Natural killer cell treated with Interleukin-12 subunit alpha and Interleukin-12 subunit beta and Interleukin-15 and Interleukin-18, amount 100 ng/mL, for 72 hours (primary cell): ENCODE data around the gene ACRBP. TPM values are rescaled to one million over a fixed set of nuclear protein-coding genes. Genes with fewer than 3 reads are reported as not detected.

Experiments used
- ATAC-seq, 2 donors: fragments of 150-1000 bp; cut with Tn5 transposase in 1 of 2; sonication (Bioruptor Pico), chemical (Tn5 transposase) in 1 of 2; 2 replicates each; pipeline ENCODE4 v1.10.0; 2021
- DNase-seq: peaks from one replicate; pipeline ENCODE4 v3.0.0; 2022; ENCODE audit warnings: low spot score
- H3K27ac Mint-ChIP-seq, 2 donors: 1 replicate in 1 of 2; 2 replicates in 1 of 2; pipeline ENCODE4 v1.8.0; 2022; ENCODE audit warnings: mixed read lengths in 2 of 2, mild to moderate bottlenecking in 1 of 2, moderate library complexity in 1 of 2
- H3K27me3 Mint-ChIP-seq, 2 donors: 1 replicate in 1 of 2; 2 replicates in 1 of 2; pipeline ENCODE4 v1.8.0; 2022; ENCODE audit warnings: mixed read lengths in 2 of 2
- H3K36me3 Mint-ChIP-seq: one replicate; pipeline ENCODE4 v1.8.0; 2022; ENCODE audit warnings: mixed read lengths
- H3K4me1 Mint-ChIP-seq, 2 donors: 1 replicate in 1 of 2; 2 replicates in 1 of 2; pipeline ENCODE4 v1.8.0; 2022; ENCODE audit warnings: low read depth in 2 of 2, mixed read lengths in 2 of 2, mild to moderate bottlenecking in 1 of 2
- H3K4me3 Mint-ChIP-seq: one replicate; pipeline ENCODE4 v1.8.0; 2022; ENCODE audit warnings: mixed read lengths
- H3K9me3 Mint-ChIP-seq: 2 replicates; pipeline ENCODE4 v1.8.0; 2022; ENCODE audit warnings: mixed read lengths
- total RNA-seq, 2 donors: library from RNA; stranded (reverse); gene quantifications; one replicate each; pipeline ENCODE4 v1.2.3, GENCODE V29; 2022

Gene ACRBP
- total RNA-seq, 2 donors from 2014 or later = 0.98 to 2.1 TPM

GRCh38 chr12:6640497-6640896 lies 6.7 kb downstream of the ACRBP start:
- no peak for ATAC-seq
- peaks cover 6% of the 10 kb centered on the region for H3K36me3 Mint-ChIP-seq
- no peaks in the 10 kb centered on the region for H3K27me3 Mint-ChIP-seq
- H3K27ac Mint-ChIP-seq = no peak overlapping the region
- DNase-seq = no peak
- no peak overlapping the region for H3K4me3 Mint-ChIP-seq
- H3K9me3 Mint-ChIP-seq = no peaks in the 10 kb centered on the region
- H3K4me1 Mint-ChIP-seq = peaks cover 12 to 16% of the 10 kb centered on the region in 2 donors

GRCh38 chr12:6639151-6639801 lies 8.0 kb downstream of the ACRBP start:
- Mint-ChIP-seq H3K27me3 (no peaks in the 10 kb centered on the region), H3K27ac (no peak overlapping the region), H3K9me3 (no peaks in the 10 kb centered on the region), H3K36me3 (peaks cover 1% of the 10 kb centered on the region), H3K4me1 (peaks cover 15 to 20% of the 10 kb centered on the region in 2 donors), H3K4me3 (no peak overlapping the region)
- DNase-seq (no peak), ATAC-seq (no peak)

GRCh38 chr12:6638305-6638704 lies 8.9 kb downstream of the ACRBP start:
- H3K4me3 Mint-ChIP-seq = no peak overlapping the region
- no peaks in the 10 kb centered on the region for H3K27me3 Mint-ChIP-seq
- no peaks in the 10 kb centered on the region for H3K36me3 Mint-ChIP-seq
- H3K9me3 Mint-ChIP-seq = no peaks in the 10 kb centered on the region
- no peak for DNase-seq
- no peak for ATAC-seq
- H3K4me1 Mint-ChIP-seq = peaks cover 18 to 20% of the 10 kb centered on the region in 2 donors
- H3K27ac Mint-ChIP-seq = no peak overlapping the region

GRCh38 chr12:6635856-6636531 lies 11.2 kb downstream of the ACRBP start, which contains the start of gene LPAR5:
Gene LPAR5, minus strand, starts transcription at chr12:6635959. Its CDS starts 14,711 bp downstream, at chr12:6621248.
- DNase-seq = no peak
- peak within 1 kb of the TSS; percentile 65 for H3K4me3 Mint-ChIP-seq
- H3K27me3 Mint-ChIP-seq = no peaks in the 10 kb centered on the region
- peaks cover 39 to 41% of the 10 kb centered on the region in 2 donors for H3K4me1 Mint-ChIP-seq
- H3K9me3 Mint-ChIP-seq = no peaks in the 10 kb centered on the region
- H3K27ac Mint-ChIP-seq = peak within 1 kb of the TSS; percentile 71 to 87
- peak; percentile 58 to 72 for ATAC-seq
- no peaks in the 10 kb centered on the region for H3K36me3 Mint-ChIP-seq

- H3K27me3 Mint-ChIP-seq = no peaks in the 10 kb centered on the region
- ATAC-seq (peak; percentile 64 to 72), DNase-seq (peak; percentile 76)
- peak overlapping the region; percentile 71 to 87 for H3K27ac Mint-ChIP-seq
- H3K9me3 Mint-ChIP-seq = no peaks in the 10 kb centered on the region
- H3K4me3 Mint-ChIP-seq = peak overlapping the region; percentile 65
- no peaks in the 10 kb centered on the region for H3K36me3 Mint-ChIP-seq
- H3K4me1 Mint-ChIP-seq = peaks cover 44 to 45% of the 10 kb centered on the region in 2 donors
Measured at GRCh38 chr12:6635375-6635855, 11.8 kb downstream of the ACRBP start.

- peak overlapping the region; percentile 100 for H3K27ac Mint-ChIP-seq
- H3K27me3 Mint-ChIP-seq = no peaks in the 10 kb centered on the region
- H3K36me3 Mint-ChIP-seq = no peaks in the 10 kb centered on the region
- DNase-seq = no peak
- H3K9me3 Mint-ChIP-seq = no peaks in the 10 kb centered on the region
- H3K4me1 Mint-ChIP-seq = peaks cover 55 to 56% of the 10 kb centered on the region in 2 donors
- peak overlapping the region; percentile 93 for H3K4me3 Mint-ChIP-seq
- peak; percentile 78 to 85 for ATAC-seq
Measured at GRCh38 chr12:6632026-6632983, 14.9 kb downstream of the ACRBP start.

GRCh38 chr12:6631549-6631961 lies 15.7 kb downstream of the ACRBP start:
- H3K4me3 Mint-ChIP-seq = peak overlapping the region; percentile 93
- peak overlapping the region; percentile 100 for H3K27ac Mint-ChIP-seq
- H3K27me3 Mint-ChIP-seq = no peaks in the 10 kb centered on the region
- DNase-seq (no peak), ATAC-seq (peak; percentile 49 to 63)
- no peaks in the 10 kb centered on the region for H3K36me3 Mint-ChIP-seq
- peaks cover 56 to 60% of the 10 kb centered on the region in 2 donors for H3K4me1 Mint-ChIP-seq
- no peaks in the 10 kb centered on the region for H3K9me3 Mint-ChIP-seq

- H3K36me3 Mint-ChIP-seq = no peaks in the 10 kb centered on the region
- ATAC-seq (no peak), DNase-seq (no peak)
- H3K4me1 Mint-ChIP-seq = peaks cover 49 to 55% of the 10 kb centered on the region in 2 donors
- H3K4me3 Mint-ChIP-seq = peak overlapping the region; percentile 93
- no peaks in the 10 kb centered on the region for H3K27me3 Mint-ChIP-seq
- H3K27ac Mint-ChIP-seq = peak overlapping the region; percentile 100
- H3K9me3 Mint-ChIP-seq = no peaks in the 10 kb centered on the region
Measured at GRCh38 chr12:6630736-6631135, 16.5 kb downstream of the ACRBP start.

- peak overlapping the region; percentile 29 to 79 for H3K27ac Mint-ChIP-seq
- no peaks in the 10 kb centered on the region for H3K27me3 Mint-ChIP-seq
- H3K9me3 Mint-ChIP-seq = no peaks in the 10 kb centered on the region
- no peak for DNase-seq
- H3K36me3 Mint-ChIP-seq = no peaks in the 10 kb centered on the region
- peak; percentile 76 to 77 for ATAC-seq
- H3K4me1 Mint-ChIP-seq = peaks cover 33 to 40% of the 10 kb centered on the region in 2 donors
- H3K4me3 Mint-ChIP-seq = peak overlapping the region; percentile 84
Measured at GRCh38 chr12:6627616-6628015, 19.6 kb downstream of the ACRBP start.

GRCh38 chr12:6626654-6627283 lies 20.5 kb downstream of the ACRBP start:
- no peaks in the 10 kb centered on the region for H3K27me3 Mint-ChIP-seq
- no peaks in the 10 kb centered on the region for H3K36me3 Mint-ChIP-seq
- H3K27ac Mint-ChIP-seq = peak overlapping the region; percentile 29 to 79
- H3K9me3 Mint-ChIP-seq = no peaks in the 10 kb centered on the region
- peak overlapping the region; percentile 84 for H3K4me3 Mint-ChIP-seq
- ATAC-seq (no peak), DNase-seq (no peak)
- H3K4me1 Mint-ChIP-seq = peaks cover 25 to 32% of the 10 kb centered on the region in 2 donors

GRCh38 chr12:6620885-6621274 lies 26.4 kb downstream of the ACRBP start:
- Mint-ChIP-seq H3K9me3 (no peaks in the 10 kb centered on the region), H3K36me3 (no peaks in the 10 kb centered on the region), H3K27me3 (no peaks in the 10 kb centered on the region), H3K4me1 (peaks cover 5 to 13% of the 10 kb centered on the region in 2 donors), H3K27ac (no peak overlapping the region), H3K4me3 (peak overlapping the region; percentile 12)
- DNase-seq (no peak), ATAC-seq (peak in 1 of 2 donors; percentile 13)

- Mint-ChIP-seq H3K36me3 (no peaks in the 10 kb centered on the region), H3K27me3 (no peaks in the 10 kb centered on the region), H3K9me3 (no peaks in the 10 kb centered on the region), H3K27ac (no peak overlapping the region), H3K4me1 (peaks cover 5 to 13% of the 10 kb centered on the region in 2 donors), H3K4me3 (peak overlapping the region; percentile 12)
- DNase-seq (no peak), ATAC-seq (peak; percentile 82 to 88)
Measured at GRCh38 chr12:6620137-6620884, 26.9 kb downstream of the ACRBP start.
